ENCODE measurements around the gene MMP2. TPM values are rescaled to one million over a fixed set of nuclear protein-coding genes. Genes with fewer than 3 reads are reported as not detected.

The MMP2 gene
- total and polyA plus RNA-seq, 9 donors, result 102 to 629 (median 300) TPM

- intact Hi-C loops (cut with DNase I), result loop anchor here in 2 of 4 donors (5.0 kb wide), 2 partner anchors 73 to 78 kb away; no protein-coding TSS in a partner anchor
- Histone ChIP-seq H3K27ac (no peak overlapping the region), H3K9me3 (no peaks in the 10 kb centered on the region), H3K4me1 (ENCODE audit: insufficient read depth) (no peaks in the 10 kb centered on the region), H3K4me3 (no peak overlapping the region), H3K36me3 (no peaks in the 10 kb centered on the region), H3K27me3 (no peaks in the 10 kb centered on the region)
- WGBS, 3 donors, result 94 to 98% (median 95%) methylated on average over 1 of the region's 1 CpG
- TF ChIP-seq CTCF (IDR thresholded peaks at IDR 0.05), result no peak
- no peak for TF ChIP-seq EP300 (IDR thresholded peaks at IDR 0.05)
- no peak for TF ChIP-seq POLR2A (IDR thresholded peaks at IDR 0.05)
- no peak for DNase-seq
These were observed 61.2 kb downstream of the MMP2 start for GRCh38 chr16:55540221-55540620.

GRCh38 chr16:55542459-55543082 is 63.6 kb downstream of the MMP2 start:
- TF ChIP-seq EP300 (IDR thresholded peaks at IDR 0.05) (no peak), CTCF (IDR thresholded peaks at IDR 0.05) (no peak), POLR2A (IDR thresholded peaks at IDR 0.05) (no peak)
- no peak overlapping the region for H3K27ac ChIP-seq

GRCh38 chr16:55543472-55543871 is 64.5 kb downstream of the MMP2 start:
- no peak overlapping the region for H3K4me3 ChIP-seq
- no peaks in the 10 kb centered on the region for H3K36me3 ChIP-seq
- no peaks in the 10 kb centered on the region for H3K27me3 ChIP-seq
- H3K9me3 ChIP-seq, result no peaks in the 10 kb centered on the region
- 8 to 12% (median 9%) methylated on average over 2 of the region's 2 CpGs for WGBS, 3 donors
- H3K4me1 ChIP-seq (ENCODE audit: insufficient read depth), result no peaks in the 10 kb centered on the region
- TF ChIP-seq CTCF (IDR thresholded peaks at IDR 0.05), result peak; percentile 21 to 60 (median 45)
- no peak for TF ChIP-seq POLR2A (IDR thresholded peaks at IDR 0.05)
- DNase-seq, result no peak
- intact Hi-C loops (cut with DNase I), result loop anchor here (2.0 to 5.0 kb wide), 4 partner anchors 76 to 81 kb away; no protein-coding TSS in a partner anchor
- no peak overlapping the region for H3K27ac ChIP-seq

More at GRCh38 chr16:55542459-55543082, 63.6 kb downstream of the MMP2 start:
- H3K9me3 ChIP-seq, result no peaks in the 10 kb centered on the region
- H3K27me3 ChIP-seq, result no peaks in the 10 kb centered on the region
- intact Hi-C loops (cut with DNase I), result loop anchor here (2.0 to 5.0 kb wide), 4 partner anchors 75 to 80 kb away; no protein-coding TSS in a partner anchor
- 85 to 90% (median 89%) methylated on average over 1 of the region's 1 CpG for WGBS, 3 donors
- H3K4me3 ChIP-seq, result no peak overlapping the region
- no peaks in the 10 kb centered on the region for H3K36me3 ChIP-seq
- no peaks in the 10 kb centered on the region for H3K4me1 ChIP-seq (ENCODE audit: insufficient read depth)
- DNase-seq, result no peak

- no peak overlapping the region for H3K27ac ChIP-seq
- H3K36me3 ChIP-seq, result no peaks in the 10 kb centered on the region
- H3K27me3 ChIP-seq, result no peaks in the 10 kb centered on the region
- TF ChIP-seq POLR2A (IDR thresholded peaks at IDR 0.05), result no peak
- TF ChIP-seq CTCF (IDR thresholded peaks at IDR 0.05), result no peak
- H3K4me1 ChIP-seq (ENCODE audit: insufficient read depth), result no peaks in the 10 kb centered on the region
- intact Hi-C loops (cut with DNase I), result no loop called here
- DNase-seq, result no peak
- no peaks in the 10 kb centered on the region for H3K9me3 ChIP-seq
- no peak overlapping the region for H3K4me3 ChIP-seq
These were observed 73.6 kb downstream of the MMP2 start for GRCh38 chr16:55552621-55553020.

Measured in ovary (tissue), 9 donors.